KOPT-K1 (cell line): Measurements from ENCODE around the gene RAD51B.
"Not testable (repeated sequence)": the region's sequence is repeated elsewhere in the genome, so short reads cannot be mapped to it uniquely, and the experiment has no call there.

Experiments used
- H3K27ac ChIP-seq: fragments of 200-600 bp; sonication (generic); 2 replicates; pipeline ENCODE4 v1.5.1; 2016; ENCODE audit warnings: antibody characterized with exemption, mild to moderate bottlenecking, low read depth, low read length; ENCODE audit not compliant: poor library complexity, severe bottlenecking
- H3K36me3 ChIP-seq: fragments of 200-600 bp; sonication (generic); 2 replicates; pipeline ENCODE4 v1.5.1; 2017; ENCODE audit warnings: antibody characterized with exemption, mild to moderate bottlenecking, low read length, moderate library complexity; ENCODE audit not compliant: insufficient read depth
- H3K9me3 ChIP-seq: fragments of 200-600 bp; sonication (generic); 2 replicates; pipeline ENCODE4 v1.5.1; 2017; ENCODE audit warnings: antibody characterized with exemption, low read length, mild to moderate bottlenecking; ENCODE audit not compliant: insufficient read depth, poor library complexity, severe bottlenecking

Gene RAD51B

DNA sequence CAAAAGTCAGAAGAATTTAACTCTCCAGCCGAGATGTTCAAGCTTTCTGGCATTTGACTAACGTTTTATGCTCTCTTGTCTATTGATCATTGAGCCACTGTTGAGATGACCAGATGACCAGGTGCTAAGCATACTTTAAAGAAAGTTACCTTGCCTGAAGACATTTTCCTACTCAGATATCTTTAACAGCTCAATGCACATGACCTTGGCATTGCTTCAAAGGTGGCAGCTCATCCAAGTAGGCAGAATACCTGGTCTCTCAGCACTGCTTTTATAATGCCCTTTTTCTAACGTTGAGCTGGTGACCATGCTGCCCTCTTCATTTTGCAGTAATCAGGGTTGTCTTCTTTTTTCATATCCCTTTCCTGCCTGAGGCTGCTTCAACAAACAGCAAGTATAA is 358.1 kb downstream of the RAD51B start:
- Histone ChIP-seq H3K9me3 (no peaks in the 10 kb centered on the region), H3K27ac (no peak overlapping the region), H3K36me3 (no peaks in the 10 kb centered on the region)

DNA sequence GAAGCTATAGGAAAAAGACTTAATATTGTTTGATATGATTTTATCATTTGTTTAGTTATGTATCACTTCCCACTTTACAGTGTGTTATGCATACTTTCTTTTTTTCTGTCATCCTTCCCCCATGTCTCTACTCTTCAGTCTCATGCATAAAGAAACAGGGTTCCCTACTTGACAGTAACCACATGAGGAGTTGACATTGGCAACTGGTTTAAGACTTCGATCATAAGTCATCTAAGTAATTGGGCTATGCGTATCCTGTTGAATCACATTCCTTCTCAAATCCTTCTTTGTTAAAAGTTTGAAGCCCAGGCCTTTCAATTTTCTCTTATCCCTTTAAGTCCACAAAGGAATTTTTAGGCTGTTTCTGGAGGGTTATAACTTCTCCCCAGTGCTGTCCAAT is 358.7 kb downstream of the RAD51B start:
- Histone ChIP-seq H3K36me3 (no peaks in the 10 kb centered on the region), H3K9me3 (no peaks in the 10 kb centered on the region), H3K27ac (no peak overlapping the region)

DNA sequence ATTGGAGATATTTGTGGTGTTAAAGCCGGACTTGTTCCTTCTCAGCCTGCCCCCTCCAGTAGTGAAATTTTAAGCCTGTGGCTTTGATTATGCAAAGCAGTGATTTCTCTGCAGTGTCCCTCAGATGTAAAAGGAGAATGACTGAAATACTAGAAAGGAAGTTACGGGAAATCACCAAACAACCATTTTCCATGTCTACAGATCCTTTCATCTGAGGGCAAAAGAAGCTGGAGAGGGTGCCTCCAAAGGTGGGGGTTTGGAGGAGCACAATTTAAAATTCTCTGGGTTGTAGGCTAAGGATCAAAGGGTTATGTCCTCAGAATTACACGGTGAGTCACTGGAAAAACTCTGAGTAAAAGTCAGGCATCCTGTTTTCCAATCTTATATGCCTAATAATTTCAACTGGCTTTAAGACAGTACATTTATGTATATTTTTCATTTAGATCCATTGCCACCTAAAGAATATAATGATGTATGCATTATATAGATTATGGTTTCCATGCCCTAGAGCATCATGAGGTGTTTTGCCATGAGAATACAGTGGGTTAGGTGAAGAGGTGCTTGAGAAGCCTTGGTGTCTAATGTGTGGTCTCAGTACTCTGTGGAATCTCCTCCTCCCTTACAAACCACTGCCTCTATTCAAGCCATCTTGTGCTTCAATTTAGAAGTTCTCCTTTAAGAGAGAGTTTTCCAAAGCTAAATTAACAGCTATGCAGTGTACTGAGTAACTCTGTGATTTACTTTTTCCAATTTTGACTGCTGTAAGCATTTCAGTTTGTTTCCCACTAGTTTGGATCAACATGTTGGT is 362.1 kb downstream of the RAD51B start:
- no peak overlapping the region for H3K27ac ChIP-seq
- H3K9me3 ChIP-seq = no peaks in the 10 kb centered on the region
- no peaks in the 10 kb centered on the region for H3K36me3 ChIP-seq

DNA sequence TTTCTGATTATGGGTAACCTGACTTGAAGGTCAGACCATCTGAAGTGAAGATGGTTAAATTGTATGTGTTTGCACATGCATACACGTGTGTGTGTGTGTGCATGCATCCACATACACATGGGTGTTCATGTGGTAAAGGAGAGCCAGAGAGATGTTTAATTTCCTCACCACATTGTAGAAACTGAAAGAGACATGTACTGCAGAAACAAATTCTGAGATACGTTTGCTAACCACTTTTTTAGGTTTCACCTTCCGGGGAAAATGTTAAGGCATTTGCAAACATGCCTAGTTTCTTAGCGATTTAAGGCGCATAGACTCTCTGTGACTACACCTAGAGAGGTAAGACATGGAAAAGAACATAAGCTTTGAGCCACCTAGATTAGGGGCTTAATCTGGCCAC is 362.9 kb downstream of the RAD51B start:
- H3K9me3 ChIP-seq = no peaks in the 10 kb centered on the region
- no peaks in the 10 kb centered on the region for H3K36me3 ChIP-seq
- H3K27ac ChIP-seq = no peak overlapping the region

DNA sequence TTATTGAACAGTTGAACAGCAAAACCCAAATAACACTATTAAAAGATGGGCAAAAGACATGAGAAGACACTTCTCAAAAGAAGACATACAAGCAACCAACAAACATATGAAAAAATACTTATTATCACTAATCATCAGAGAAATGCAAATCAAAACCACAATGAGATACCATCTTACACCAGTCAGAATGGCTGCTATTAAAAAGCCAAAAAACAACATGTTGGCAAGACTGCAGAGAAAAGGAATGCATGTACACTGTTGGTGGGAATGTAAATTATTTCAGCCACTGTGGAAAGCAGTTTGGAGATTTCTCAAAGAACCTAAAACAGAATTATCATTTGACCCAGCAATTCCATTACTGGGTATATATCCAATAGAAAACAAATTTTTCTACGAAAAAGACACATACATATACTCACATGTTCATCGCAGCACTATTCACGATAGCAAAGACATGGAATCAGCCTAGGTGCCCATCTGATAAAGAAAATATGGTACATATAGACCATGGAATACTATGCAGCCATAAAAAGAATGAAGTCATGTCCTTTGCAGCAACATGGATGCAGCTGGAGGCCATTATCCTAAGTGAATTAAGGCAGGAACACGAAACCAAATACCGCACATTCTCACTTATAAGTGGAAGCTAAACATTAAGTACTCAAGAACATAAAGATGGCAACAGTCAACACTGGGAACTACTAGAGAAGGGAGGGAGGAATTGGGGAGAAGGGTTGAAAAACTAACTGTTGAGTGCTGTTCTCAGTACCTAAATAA is 367.1 kb downstream of the RAD51B start:
- not testable (repeated sequence) for H3K36me3 ChIP-seq, H3K9me3 ChIP-seq, H3K27ac ChIP-seq

DNA sequence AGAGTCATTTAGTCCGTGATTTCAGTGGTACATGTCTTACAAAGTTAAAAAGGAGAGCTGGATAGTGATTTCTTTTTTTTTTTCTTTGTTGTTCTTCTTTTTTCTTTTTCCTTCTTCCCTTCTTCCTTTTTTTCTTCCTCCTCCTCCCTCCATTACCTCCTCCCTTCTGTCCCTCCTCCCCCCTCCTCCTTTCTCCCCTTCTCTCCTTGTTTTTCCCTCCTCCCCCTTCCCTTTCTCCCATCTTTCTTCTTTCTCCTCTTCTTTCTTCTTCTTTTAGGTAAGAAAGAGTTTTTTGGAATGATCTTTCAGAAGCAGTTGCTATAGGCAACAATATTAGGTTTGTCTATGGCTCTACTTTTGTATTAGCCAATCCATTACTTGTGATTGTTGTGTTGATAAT is 368.6 kb downstream of the RAD51B start:
- no peaks in the 10 kb centered on the region for H3K9me3 ChIP-seq
- no peak overlapping the region for H3K27ac ChIP-seq
- no peaks in the 10 kb centered on the region for H3K36me3 ChIP-seq

DNA sequence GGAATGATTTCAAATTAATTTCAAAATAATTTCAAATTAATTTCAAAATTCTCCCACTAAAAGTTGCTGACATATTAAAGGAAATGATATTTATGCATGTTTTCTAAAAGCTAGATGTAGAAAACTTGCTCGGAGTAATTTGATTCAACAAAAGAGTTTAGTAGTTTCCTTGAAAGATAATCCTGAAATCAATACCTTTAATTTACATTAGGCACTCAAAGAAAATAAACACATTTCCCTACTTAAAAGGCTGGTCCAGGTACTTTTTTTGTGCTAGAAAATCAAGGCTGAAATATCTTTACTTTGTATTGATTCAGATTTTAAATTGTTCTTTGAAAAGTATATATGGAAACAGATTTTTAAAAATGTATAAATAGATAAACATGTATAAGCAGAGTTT is 370.5 kb downstream of the RAD51B start:
- Histone ChIP-seq H3K9me3 (no peaks in the 10 kb centered on the region), H3K36me3 (no peaks in the 10 kb centered on the region), H3K27ac (no peak overlapping the region)

DNA sequence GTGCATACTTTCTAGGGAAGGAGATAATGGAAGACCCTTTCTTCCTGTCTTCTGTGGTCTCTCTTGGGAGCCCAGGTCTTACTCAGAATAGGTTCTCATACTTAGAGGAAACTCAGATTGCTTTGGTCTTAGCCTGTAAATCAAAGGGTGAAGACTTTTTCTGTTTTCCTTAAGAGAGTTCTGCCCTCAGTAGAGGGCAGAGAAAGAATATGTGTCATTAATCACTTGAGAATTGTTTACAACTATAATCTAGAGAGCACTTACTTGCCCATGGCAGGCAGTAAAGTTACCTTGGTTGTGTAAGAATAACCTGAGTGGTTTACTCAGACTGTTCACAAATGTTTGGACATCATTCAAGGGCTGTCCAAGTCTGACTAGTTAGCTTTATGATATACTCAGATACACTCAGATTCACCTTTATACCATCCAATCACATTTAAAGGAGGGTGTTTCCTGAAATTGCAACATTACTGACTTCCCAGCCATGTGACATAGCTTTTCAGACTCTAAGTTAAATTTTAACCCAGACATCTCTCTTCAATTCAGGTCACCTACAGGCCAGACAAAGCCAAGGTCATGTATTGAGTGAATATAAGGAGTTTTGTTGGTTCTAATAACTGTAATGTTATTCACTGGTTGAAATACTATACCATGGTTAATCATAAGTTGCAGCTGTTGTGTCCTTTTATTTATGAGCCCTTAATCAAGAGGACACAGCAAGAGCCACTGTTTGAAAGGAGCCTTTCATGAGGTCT is 372.2 kb downstream of the RAD51B start:
- Histone ChIP-seq H3K36me3 (no peaks in the 10 kb centered on the region), H3K27ac (no peak overlapping the region), H3K9me3 (no peaks in the 10 kb centered on the region)

DNA sequence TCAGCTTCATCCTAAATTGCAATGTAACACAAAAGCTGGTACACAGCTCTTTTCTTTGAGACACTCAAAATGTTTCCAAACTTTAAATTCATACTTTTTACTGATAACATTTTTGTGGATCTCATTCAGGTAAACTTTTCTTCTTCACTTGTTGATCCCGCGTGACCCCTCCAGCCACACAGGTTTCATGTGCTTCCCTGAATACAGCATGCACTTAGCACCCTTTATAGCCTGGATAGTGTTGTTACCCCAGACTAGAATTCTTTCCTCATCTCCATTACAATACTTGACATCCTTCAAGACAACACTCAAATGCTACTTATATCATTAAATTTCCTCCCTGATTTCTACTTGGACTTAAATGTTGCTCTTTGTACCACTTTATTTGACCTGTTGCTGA is 373.4 kb downstream of the RAD51B start:
- no peak overlapping the region for H3K27ac ChIP-seq
- no peaks in the 10 kb centered on the region for H3K36me3 ChIP-seq
- H3K9me3 ChIP-seq = no peaks in the 10 kb centered on the region

DNA sequence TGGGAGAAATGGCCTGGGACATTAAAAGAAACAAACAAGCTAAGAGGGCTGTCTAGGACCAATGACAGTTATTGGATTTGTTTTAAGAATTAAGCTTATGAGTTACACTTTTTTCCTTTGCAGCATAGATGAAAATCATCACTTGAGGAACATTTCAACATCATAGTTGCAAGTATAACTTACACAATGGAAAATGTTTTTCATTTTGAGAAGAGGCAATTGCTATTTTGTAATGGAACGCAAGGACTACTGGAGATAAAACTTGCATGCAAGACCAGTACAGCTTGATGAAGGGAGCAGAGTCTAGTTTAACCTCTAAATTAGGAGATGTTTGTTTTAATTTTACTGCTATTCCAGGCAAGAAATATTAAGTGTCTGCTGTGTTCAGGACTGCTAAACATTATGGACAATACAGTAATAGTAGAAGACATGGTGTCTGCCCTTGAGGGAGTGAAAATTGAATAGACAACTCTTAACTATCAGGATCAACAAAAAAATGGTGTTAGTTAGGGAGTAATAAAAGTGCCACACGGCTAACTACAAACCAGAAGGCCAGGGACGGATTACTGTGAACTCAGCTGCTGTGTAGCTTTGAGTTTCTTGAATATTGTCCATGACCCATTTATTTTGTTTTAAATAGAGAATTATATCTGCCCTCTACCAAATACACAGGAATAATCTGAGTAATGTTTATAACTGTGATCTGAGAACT is 374.5 kb downstream of the RAD51B start:
- no peak overlapping the region for H3K27ac ChIP-seq
- H3K36me3 ChIP-seq = no peaks in the 10 kb centered on the region

DNA sequence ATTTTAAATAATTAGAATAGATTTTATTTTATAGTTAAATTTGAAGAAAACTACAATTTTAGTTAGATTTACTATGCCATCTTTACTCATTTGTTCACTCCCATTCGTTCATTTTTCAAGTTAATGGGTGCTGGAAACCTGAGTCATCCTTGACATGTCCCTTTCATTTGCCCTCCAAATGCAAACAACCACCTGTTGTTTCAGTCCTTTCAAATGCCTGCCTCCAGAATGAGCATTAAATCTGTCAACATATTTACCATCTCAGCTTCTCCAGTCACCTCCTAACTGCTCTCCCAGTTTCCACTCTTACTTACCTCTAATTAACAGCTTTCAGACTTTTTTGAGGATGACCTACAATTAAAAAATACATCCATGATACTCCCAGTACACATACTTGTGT is 375.5 kb downstream of the RAD51B start:
- Histone ChIP-seq H3K36me3 (no peaks in the 10 kb centered on the region), H3K27ac (no peak overlapping the region), H3K9me3 (no peaks in the 10 kb centered on the region)

More for the DNA sequence above, 374.5 kb downstream of the RAD51B start:
- H3K9me3 ChIP-seq = no peaks in the 10 kb centered on the region

DNA sequence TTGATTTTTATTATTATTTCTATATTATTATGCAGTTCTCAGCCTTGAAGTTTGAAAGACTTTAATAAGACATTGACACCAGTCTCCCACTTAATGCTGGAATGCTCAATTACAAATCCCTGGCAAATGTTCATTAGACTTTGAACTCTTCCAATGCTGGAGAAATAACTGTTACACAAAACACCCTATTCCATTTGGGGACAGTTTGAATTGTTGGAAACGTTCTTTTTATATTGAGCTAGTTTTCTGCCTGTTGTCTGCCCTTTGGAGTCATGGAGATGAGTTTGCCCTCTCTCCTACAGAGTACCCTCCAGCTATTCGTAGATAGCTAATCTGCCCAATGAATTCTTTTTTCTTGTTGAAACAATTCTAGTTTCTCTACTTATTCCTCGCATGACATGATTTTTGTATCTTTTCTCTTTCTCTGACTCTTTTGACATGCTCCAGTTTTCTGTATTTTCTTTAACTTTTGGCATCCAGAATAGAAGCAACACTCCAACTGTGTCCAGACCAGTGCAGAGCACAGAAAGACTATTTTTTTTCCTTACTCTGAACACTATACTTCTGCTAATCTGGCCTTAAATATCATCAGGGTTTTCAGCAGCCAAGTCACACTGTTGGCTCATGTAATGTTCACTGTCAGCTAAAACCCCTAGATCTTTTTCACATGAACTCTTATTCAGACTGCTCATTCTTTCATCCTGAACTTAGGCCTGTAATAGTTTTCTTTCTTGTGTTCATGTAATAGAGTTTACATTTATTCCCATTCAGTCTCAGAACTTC is 379.3 kb downstream of the RAD51B start:
- Histone ChIP-seq H3K9me3 (no peaks in the 10 kb centered on the region), H3K36me3 (no peaks in the 10 kb centered on the region), H3K27ac (peak overlapping the region; percentile 6)

DNA sequence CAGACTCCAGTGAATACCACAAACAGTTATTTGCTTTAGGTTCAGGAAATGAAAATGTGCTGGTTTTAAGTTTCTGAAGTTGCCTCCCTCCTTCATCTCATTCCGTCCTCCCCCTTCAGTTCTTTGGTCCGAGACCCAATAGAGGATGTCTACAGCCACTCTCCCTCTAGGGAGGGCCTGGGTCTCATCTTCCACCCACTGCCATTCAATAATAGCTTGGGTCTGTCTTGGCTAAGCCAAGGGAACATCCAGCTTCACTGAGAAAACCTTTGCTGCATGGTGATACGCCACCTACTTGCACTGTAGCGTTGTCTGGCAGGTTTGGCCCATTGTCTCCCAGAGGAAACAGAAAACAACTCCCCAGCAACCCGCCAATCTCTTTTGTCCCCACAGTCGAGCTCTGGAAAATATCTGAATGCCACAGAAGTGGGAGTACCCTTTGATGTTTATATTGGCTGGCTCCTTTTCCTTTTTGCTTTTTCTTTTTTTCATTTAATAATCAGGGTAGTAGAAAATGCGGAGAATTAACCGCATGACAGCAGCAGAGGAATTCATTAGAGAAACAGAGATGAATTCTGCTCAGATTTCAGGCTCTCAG is 380.1 kb downstream of the RAD51B start:
- Histone ChIP-seq H3K9me3 (no peaks in the 10 kb centered on the region), H3K27ac (peak overlapping the region; percentile 6), H3K36me3 (no peaks in the 10 kb centered on the region)

DNA sequence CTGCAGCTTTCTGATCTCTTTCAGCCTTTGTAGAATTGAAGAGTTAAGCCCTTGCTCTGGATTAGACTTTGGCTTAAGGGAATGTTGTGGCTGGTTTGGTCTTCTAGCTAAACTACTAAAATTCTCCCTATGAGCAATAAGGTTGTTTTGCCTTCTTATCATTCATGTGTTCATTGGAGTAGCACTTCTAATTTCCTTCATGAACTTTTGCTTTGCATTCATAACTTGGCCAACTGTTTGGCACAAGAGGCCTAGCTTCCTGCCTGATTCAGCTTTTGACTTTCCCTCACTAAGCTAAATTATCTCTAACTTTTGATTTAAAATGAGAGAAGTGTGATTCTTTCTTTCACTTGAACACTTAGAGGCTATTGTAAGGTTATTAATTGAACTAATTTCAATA is 384.3 kb downstream of the RAD51B start:
- Histone ChIP-seq H3K9me3 (no peaks in the 10 kb centered on the region), H3K36me3 (no peaks in the 10 kb centered on the region), H3K27ac (no peak overlapping the region)
